Measurements from ENCODE around the gene NPAS3.

The NPAS3 gene

DNA sequence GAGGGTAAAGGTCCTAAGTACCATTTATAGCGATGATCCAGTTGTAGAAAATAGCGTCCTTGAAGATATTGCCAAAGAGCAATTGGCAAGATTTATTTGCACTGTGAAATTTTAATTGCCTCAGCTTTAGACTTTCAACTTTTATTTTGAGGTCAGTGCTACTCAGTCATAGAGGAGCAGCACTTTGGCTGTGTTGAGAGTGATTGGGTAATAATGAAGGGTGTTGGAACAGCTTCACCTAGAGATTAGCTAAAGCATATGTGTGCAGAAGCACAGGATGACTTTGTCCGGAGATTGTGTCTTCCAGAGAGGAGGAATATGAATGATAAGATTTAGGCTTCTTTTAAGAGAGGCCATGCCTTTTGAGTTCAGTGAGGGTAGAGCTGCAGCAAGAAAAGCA is 164.8 kb downstream of the NPAS3 start:
- DNase-seq (ENCODE audit: low read depth): no peak
- H3K4me3 ChIP-seq (ENCODE audit: control insufficient read depth, low read depth, low read length): no peak overlapping the region
- TF ChIP-seq, protein P1, sequence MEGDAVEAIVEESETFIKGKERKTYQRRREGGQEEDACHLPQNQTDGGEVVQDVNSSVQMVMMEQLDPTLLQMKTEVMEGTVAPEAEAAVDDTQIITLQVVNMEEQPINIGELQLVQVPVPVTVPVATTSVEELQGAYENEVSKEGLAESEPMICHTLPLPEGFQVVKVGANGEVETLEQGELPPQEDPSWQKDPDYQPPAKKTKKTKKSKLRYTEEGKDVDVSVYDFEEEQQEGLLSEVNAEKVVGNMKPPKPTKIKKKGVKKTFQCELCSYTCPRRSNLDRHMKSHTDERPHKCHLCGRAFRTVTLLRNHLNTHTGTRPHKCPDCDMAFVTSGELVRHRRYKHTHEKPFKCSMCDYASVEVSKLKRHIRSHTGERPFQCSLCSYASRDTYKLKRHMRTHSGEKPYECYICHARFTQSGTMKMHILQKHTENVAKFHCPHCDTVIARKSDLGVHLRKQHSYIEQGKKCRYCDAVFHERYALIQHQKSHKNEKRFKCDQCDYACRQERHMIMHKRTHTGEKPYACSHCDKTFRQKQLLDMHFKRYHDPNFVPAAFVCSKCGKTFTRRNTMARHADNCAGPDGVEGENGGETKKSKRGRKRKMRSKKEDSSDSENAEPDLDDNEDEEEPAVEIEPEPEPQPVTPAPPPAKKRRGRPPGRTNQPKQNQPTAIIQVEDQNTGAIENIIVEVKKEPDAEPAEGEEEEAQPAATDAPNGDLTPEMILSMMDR (IDR thresholded peaks at IDR 0.05; ENCODE audit: control insufficient read depth, insufficient read depth, low read depth, low read length, missing control alignments): no peak

DNA sequence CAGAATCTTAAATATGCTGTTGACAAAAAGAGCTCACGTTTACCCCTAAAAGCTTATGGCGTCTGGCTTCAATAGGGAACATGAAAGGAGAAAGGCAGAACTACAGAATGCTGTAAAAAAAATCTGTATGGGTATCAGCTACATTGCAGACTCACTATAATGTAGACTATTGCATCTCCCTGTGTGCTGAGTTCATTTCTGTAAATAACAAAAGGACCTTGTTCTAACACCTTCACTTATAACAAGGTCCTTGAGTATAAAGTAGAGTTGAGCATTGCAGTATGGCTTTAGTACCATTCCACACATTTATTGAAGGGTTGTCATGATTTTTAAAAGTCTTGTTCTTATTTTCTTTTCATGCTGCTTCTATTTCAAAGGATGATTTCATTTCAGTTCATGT is 165.3 kb downstream of the NPAS3 start:
- no peak overlapping the region for H3K4me3 ChIP-seq (ENCODE audit: control insufficient read depth, low read depth, low read length)
- no peak for DNase-seq (ENCODE audit: low read depth)
- TF ChIP-seq, protein P1 (IDR thresholded peaks at IDR 0.05; ENCODE audit: control insufficient read depth, insufficient read depth, low read depth, low read length, missing control alignments): no peak

DNA sequence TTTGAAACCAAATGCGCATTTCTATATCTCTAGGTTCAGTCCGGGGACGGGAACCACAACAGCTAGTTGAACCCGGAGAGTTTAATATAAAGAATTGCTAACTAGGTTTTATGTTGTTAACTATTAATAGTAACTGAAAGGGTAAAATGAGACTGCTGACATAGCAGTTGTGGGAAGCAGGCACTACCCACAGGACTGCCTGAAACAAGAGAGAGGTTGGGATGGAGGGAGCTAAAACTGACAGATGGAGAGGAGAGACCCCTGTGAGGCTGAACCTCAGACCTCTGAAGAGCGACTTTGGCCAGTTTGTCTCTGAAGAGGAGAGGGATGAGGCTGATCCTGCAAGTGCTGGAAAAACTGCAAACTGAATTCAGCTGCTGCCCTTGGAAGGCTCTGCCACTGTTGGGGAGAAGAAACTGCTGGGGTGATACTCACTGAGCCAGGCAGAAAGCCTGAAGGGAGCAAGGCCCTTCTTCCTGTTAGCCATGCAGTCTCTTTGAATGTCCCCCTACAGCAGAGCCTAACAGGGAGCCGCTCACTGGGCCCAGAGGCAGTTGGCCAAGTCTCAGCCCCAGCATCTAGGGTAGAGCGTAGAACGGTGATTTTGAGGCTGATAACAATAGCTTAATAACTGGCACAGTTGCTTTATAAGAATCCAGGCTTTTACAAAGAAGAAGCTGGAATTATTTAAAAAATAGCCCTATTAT is 172.2 kb downstream of the NPAS3 start:
- TF ChIP-seq, protein P1 (IDR thresholded peaks at IDR 0.05; ENCODE audit: control insufficient read depth, insufficient read depth, low read depth, low read length, missing control alignments): no peak
- DNase-seq (ENCODE audit: low read depth): no peak
- H3K4me3 ChIP-seq (ENCODE audit: control insufficient read depth, low read depth, low read length): no peak overlapping the region

DNA sequence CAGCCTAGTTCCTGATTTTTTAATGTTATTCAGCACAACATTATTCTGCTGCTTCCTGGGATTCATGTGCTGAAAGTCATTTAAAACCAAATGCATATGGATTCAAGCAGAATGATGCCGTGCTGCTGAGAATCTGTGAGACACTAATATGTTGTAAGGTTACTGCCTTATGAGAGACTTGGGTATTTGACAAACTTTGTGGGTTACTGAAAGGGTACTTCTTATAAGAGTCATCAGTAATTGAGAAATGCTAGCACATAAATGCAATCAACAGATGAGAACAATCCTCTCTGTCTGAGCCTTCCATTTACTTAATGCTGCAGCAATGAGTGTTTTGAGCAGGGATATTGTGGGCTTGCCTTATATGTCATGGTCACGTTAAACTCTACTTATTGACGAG is 175.7 kb downstream of the NPAS3 start:
- TF ChIP-seq, protein P1 (IDR thresholded peaks at IDR 0.05; ENCODE audit: control insufficient read depth, insufficient read depth, low read depth, low read length, missing control alignments): no peak

GRCh38 chr14:33118668-33119067 is 180.0 kb downstream of the NPAS3 start:
- TF ChIP-seq, protein P1 (IDR thresholded peaks at IDR 0.05; ENCODE audit: control insufficient read depth, insufficient read depth, low read depth, low read length, missing control alignments): no peak
- DNase-seq (ENCODE audit: low read depth): no peak
- H3K4me3 ChIP-seq (ENCODE audit: control insufficient read depth, low read depth, low read length): no peak overlapping the region

More for the DNA sequence above, 175.7 kb downstream of the NPAS3 start:
- no peak overlapping the region for H3K4me3 ChIP-seq (ENCODE audit: control insufficient read depth, low read depth, low read length)
- peak; percentile 2 for DNase-seq (ENCODE audit: low read depth)

DNA sequence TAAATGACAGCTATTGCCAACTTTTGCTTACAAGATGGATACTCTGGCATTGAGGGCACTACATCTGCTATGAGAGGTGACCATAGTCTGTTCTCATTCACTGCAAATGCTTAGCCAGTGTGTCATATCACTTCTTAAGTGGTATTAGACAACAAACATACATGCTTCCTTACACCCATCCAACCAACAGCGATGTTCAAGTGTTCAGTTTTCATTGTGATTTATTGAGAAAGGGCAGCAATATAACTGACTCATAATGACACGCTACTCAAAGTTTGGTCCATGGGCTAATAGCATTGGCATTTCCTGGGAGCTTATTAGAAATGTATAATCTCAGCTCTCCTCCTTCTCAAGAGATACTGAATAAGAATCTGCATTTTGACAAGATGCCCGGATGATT is 181.7 kb downstream of the NPAS3 start:
- DNase-seq (ENCODE audit: low read depth): peak; percentile 14
- H3K4me3 ChIP-seq (ENCODE audit: control insufficient read depth, low read depth, low read length): no peak overlapping the region
- TF ChIP-seq, protein P1 (IDR thresholded peaks at IDR 0.05; ENCODE audit: control insufficient read depth, insufficient read depth, low read depth, low read length, missing control alignments): no peak

Measured in AG09309 (cell line).